SK-MEL-5 (cell line): Measurements from ENCODE around the gene POLD3. TPM values are rescaled to one million over a fixed set of nuclear protein-coding genes. Genes with fewer than 3 reads are reported as not detected.

Source experiments
- small RNA-seq, 2 experiments: library from RNA; depleted of rRNA; stranded (forward); fragments of <200 nt; gene quantifications; one replicate each; pipeline ENCODE3, GENCODE V24; 2014
- total RNA-seq: library from RNA; depleted of rRNA; stranded (reverse); fragments of >200 nt; shearing (Covaris generic); gene quantifications from 2 replicates; pipeline ENCODE4 v1.2.3, GENCODE V29; 2014; rRNA removed

POLD3 gene
- total RNA-seq, 1 experiment from 2014 or later: 17.5 TPM

Small RNAs within 50 kb of the gene (small RNA-seq; reads per million reads assigned to genes)
- gene RANP3 (0 reads per million in 2 experiments), gene RN7SKP297 (0 to 0.33 reads per million in 2 experiments)

Other genes starting within 250 kb of the POLD3 start
- 0.67 and 0.92 TPM in 2 replicates for gene PGM2L1, start 194.1 kb upstream of the POLD3 start, total RNA-seq
- not detected in 2 replicates for gene KCNE3, start 125.0 kb upstream of the POLD3 start, total RNA-seq
- 9.0 and 9.3 TPM in 2 replicates for gene LIPT2, start 98.9 kb upstream of the POLD3 start, total RNA-seq
- gene CHRDL2, start 138.8 kb downstream of the POLD3 start, total RNA-seq: 3.6 TPM in 1 of 2 replicates, not detected in the other
- gene RNF169, start 156.3 kb downstream of the POLD3 start, total RNA-seq: 14.7 and 15.6 TPM in 2 replicates